CD14-positive monocyte (primary cell): Measurements from ENCODE around the gene PFDN1. TPM values are rescaled to one million over a fixed set of nuclear protein-coding genes. Genes with fewer than 3 reads are reported as not detected.
A peak's percentile ranks its signal among the peaks of the same experiment; 100 is the strongest.

Experiments used
- DNase-seq, 3 donors: peaks; one replicate each; pipeline ENCODE4 v3.0.0-alpha.2; 2011 to 2022
- H2AFZ ChIP-seq: 2 replicates; pipeline ENCODE4 v1.6.0; 2012; ENCODE audit warnings: mild to moderate bottlenecking, low read depth, low read length, inconsistent platforms; ENCODE audit not compliant: insufficient read depth, poor library complexity, severe bottlenecking
- H3K27ac ChIP-seq, 2 donors: 1 replicate in 1 of 2; 2 replicates in 1 of 2; pipeline ENCODE4 v1.5.1; 2012 to 2013; ENCODE audit warnings: low read length in 2 of 2, control low read depth in 1 of 2, inconsistent platforms in 1 of 2, low read depth in 1 of 2, mild to moderate bottlenecking in 1 of 2
- H3K27me3 ChIP-seq, 2 donors: one replicate each; pipeline versions ENCODE4 v1.6.0 to v1.6.1; 2011 to 2013; ENCODE audit warnings: low read length in 2 of 2; ENCODE audit not compliant: control insufficient read depth in 2 of 2, insufficient read depth in 2 of 2
- H3K36me3 ChIP-seq, 2 donors: replicated peaks in 1 of 2; 1 replicate in 1 of 2; 2 replicates in 1 of 2; pipeline versions ENCODE4 v1.5.1 to v1.6.1; 2012 to 2013; ENCODE audit warnings: low read length in 2 of 2, control low read depth in 1 of 2, inconsistent platforms in 1 of 2, mild to moderate bottlenecking in 1 of 2; ENCODE audit not compliant: insufficient read depth in 2 of 2, control insufficient read depth in 1 of 2
- H3K4me1 ChIP-seq, 2 donors: 1 replicate in 1 of 2; 2 replicates in 1 of 2; pipeline versions ENCODE4 v1.5.1 to v1.6.1; 2012 to 2013; ENCODE audit warnings: low read length in 2 of 2, control low read depth in 1 of 2, inconsistent platforms in 1 of 2, mild to moderate bottlenecking in 1 of 2, moderate library complexity in 1 of 2; ENCODE audit not compliant: insufficient read depth in 2 of 2, control insufficient read depth in 1 of 2
- H3K4me2 ChIP-seq: replicated peaks from 2 replicates; pipeline ENCODE3; 2012; ENCODE audit warnings: low read length, moderate library complexity, mild to moderate bottlenecking; ENCODE audit not compliant: poor library complexity, severe bottlenecking; ENCODE audit errors: extremely low read depth
- H3K4me3 ChIP-seq, 3 experiments: fragments of 200-600 bp in 1 of 3; sonication (generic) in 1 of 3; replicated peaks in 1 of 3; 1 replicate in 2 of 3; 2 replicates in 1 of 3; pipeline ENCODE4 v1.5.1; 2011 to 2013; ENCODE audit warnings: low read length in 3 of 3, mild to moderate bottlenecking in 3 of 3, control low read depth in 2 of 3, low read depth in 2 of 3, inconsistent platforms in 1 of 3, moderate library complexity in 1 of 3
- H3K79me2 ChIP-seq: 2 replicates; pipeline ENCODE4 v1.6.0; 2012; ENCODE audit warnings: mild to moderate bottlenecking, control low read depth, inconsistent platforms, low read length, moderate library complexity; ENCODE audit not compliant: insufficient read depth
- H3K9ac ChIP-seq: 2 replicates; pipeline ENCODE4 v1.6.0; 2017; ENCODE audit warnings: low read length, mild to moderate bottlenecking; ENCODE audit not compliant: insufficient read depth, poor library complexity, severe bottlenecking
- H3K9me3 ChIP-seq, 2 donors: replicated peaks in 1 of 2; 1 replicate in 1 of 2; 2 replicates in 1 of 2; pipeline versions ENCODE4 v1.5.1 to v1.6.1; 2012 to 2013; ENCODE audit warnings: low read length in 2 of 2, control low read depth in 1 of 2; ENCODE audit not compliant: control insufficient read depth in 1 of 2, insufficient read depth in 1 of 2
- H4K20me1 ChIP-seq: 2 replicates; pipeline ENCODE4 v1.6.0; 2012; ENCODE audit warnings: mild to moderate bottlenecking, low read length, control low read depth, moderate library complexity; ENCODE audit not compliant: insufficient read depth
- H3K27ac Mint-ChIP-seq, 7 donors: one replicate each; pipeline ENCODE4 v1.8.0; 2020; ENCODE audit warnings: mild to moderate bottlenecking in 7 of 7, mixed read lengths in 7 of 7, moderate library complexity in 6 of 7, inconsistent platforms in 2 of 7
- H3K27me3 Mint-ChIP-seq, 3 donors: one replicate each; pipeline ENCODE4 v1.8.0; 2021 to 2022; ENCODE audit warnings: low read depth in 3 of 3, mild to moderate bottlenecking in 3 of 3, mixed read lengths in 3 of 3, moderate library complexity in 3 of 3, inconsistent platforms in 1 of 3
- H3K36me3 Mint-ChIP-seq, 2 donors: one replicate each; pipeline ENCODE4 v1.8.0; 2020; ENCODE audit warnings: mixed read lengths in 2 of 2, inconsistent platforms in 1 of 2, mild to moderate bottlenecking in 1 of 2
- H3K4me1 Mint-ChIP-seq: one replicate; pipeline ENCODE4 v1.8.0; 2020; ENCODE audit warnings: mild to moderate bottlenecking, mixed read lengths
- H3K4me3 Mint-ChIP-seq, 2 donors: one replicate each; pipeline ENCODE4 v1.8.0; 2020; ENCODE audit warnings: mild to moderate bottlenecking in 2 of 2, mixed read lengths in 2 of 2, moderate library complexity in 1 of 2
- H3K9me3 Mint-ChIP-seq, 7 donors: one replicate each; pipeline ENCODE4 v1.8.0; 2020 to 2022; ENCODE audit warnings: mixed read lengths in 7 of 7, mild to moderate bottlenecking in 6 of 7, moderate library complexity in 6 of 7, inconsistent platforms in 2 of 7
- CTCF ChIP-seq: fragments of 200-600 bp; IDR thresholded peaks from one replicate; pipeline ENCODE4 v1.8.0; 2022; ENCODE audit warnings: antibody characterized with exemption, mild to moderate bottlenecking
- WGBS: methylation state at CpG from one replicate; pipeline ENCODE4 v1.1.5; 2013; ENCODE audit warnings: missing lambda C conversion rate; ENCODE audit not compliant: insufficient coverage; 5-methylcytosine and 5-hydroxymethylcytosine counted together
- intact Hi-C, 2 donors: fragments of 100-400 bp; cut with micrococcal nuclease; formaldehyde crosslinking; loops; one replicate each; pipeline versions ENCODE4 v1.15.0 to v1.15.1; 2023
- polyA plus RNA-seq, 3 donors: library from polyadenylated mRNA; depleted of rRNA in 1 of 3; unstranded in 2 of 3; stranded (reverse) in 1 of 3; fragments of 300-500 nt in 2 of 3; fragments of >200 nt in 1 of 3; fragmentation: Illumina TruSeq in 2 of 3; gene quantifications; 1 replicate in 2 of 3; 2 replicates in 1 of 3; pipeline ENCODE4 v1.2.3, GENCODE V29; 2012 to 2021

PFDN1 gene
- polyA plus RNA-seq, 3 donors = 44.7 to 105 (median 82.2) TPM

GRCh38 chr5:140338336-140338735 lies 35.4 kb upstream of the PFDN1 start:
- Histone ChIP-seq H3K79me2 (peaks cover 18% of the 10 kb centered on the region), H3K27ac (no peak overlapping the region), H3K4me1 (peaks cover 51 to 52% of the 10 kb centered on the region in 2 donors), H3K4me2 (no peak overlapping the region), H2AFZ (no peak overlapping the region), H3K4me3 (no peak overlapping the region), H3K27me3 (no peaks in the 10 kb centered on the region), H4K20me1 (peaks cover 52% of the 10 kb centered on the region), H3K9ac (no peak overlapping the region), H3K36me3 (peaks cover 14 to 53% of the 10 kb centered on the region in 2 donors), H3K9me3 (no peaks in the 10 kb centered on the region)
- Mint-ChIP-seq H3K27me3 (peaks cover 0 to 5% (median 2%) of the 10 kb centered on the region in 3 donors), H3K36me3 (peaks cover 78 to 88% of the 10 kb centered on the region in 2 donors), H3K9me3 (peaks cover 0 to 3% (median 0%) of the 10 kb centered on the region in 7 donors), H3K4me1 (peaks cover 68% of the 10 kb centered on the region), H3K4me3 (no peak overlapping the region), H3K27ac (peak overlapping the region in 5 of 7 donors; percentile 33 to 87 (median 40))
- no peak for DNase-seq
- TF ChIP-seq CTCF = no peak
- WGBS = no CpG with 5 or more reads among the region's 3 CpGs
- intact Hi-C loops = no loop called here

GRCh38 chr5:140337880-140338279 lies 35.0 kb upstream of the PFDN1 start:
- intact Hi-C loops = no loop called here
- Mint-ChIP-seq H3K4me1 (peaks cover 63% of the 10 kb centered on the region), H3K27me3 (peaks cover 0 to 5% (median 2%) of the 10 kb centered on the region in 3 donors), H3K27ac (peak overlapping the region in 1 of 7 donors; percentile 33), H3K9me3 (peaks cover 0 to 3% (median 0%) of the 10 kb centered on the region in 7 donors), H3K36me3 (peaks cover 83 to 88% of the 10 kb centered on the region in 2 donors), H3K4me3 (no peak overlapping the region)
- peaks cover 47% of the 10 kb centered on the region for H4K20me1 ChIP-seq
- H3K79me2 ChIP-seq = peaks cover 18% of the 10 kb centered on the region
- no peak overlapping the region for H3K9ac ChIP-seq
- H3K4me1 ChIP-seq = peaks cover 46 to 47% of the 10 kb centered on the region in 2 donors
- no peak overlapping the region for H2AFZ ChIP-seq
- WGBS = no CpG with 5 or more reads among the region's 1 CpG
- H3K36me3 ChIP-seq = peaks cover 18 to 57% of the 10 kb centered on the region in 2 donors
- no peak overlapping the region for H3K27ac ChIP-seq
- no peak for DNase-seq
- no peak overlapping the region for H3K4me2 ChIP-seq
- H3K9me3 ChIP-seq = no peaks in the 10 kb centered on the region
- no peak overlapping the region for H3K4me3 ChIP-seq
- no peak for TF ChIP-seq CTCF
- H3K27me3 ChIP-seq = no peaks in the 10 kb centered on the region
